T-helper 1 cell treated with Interleukin-12 subunit alpha and Interleukin-12 subunit beta and Interleukin-4 antibody, amounts not matched to agents 30 μg/mL and 1 μg/mL, for 36 hours (primary cell): ENCODE measurements around the gene CRB1.

ENCODE experiments used
- H3K27ac Mint-ChIP-seq: one replicate; pipeline ENCODE4 v1.8.0; 2021; ENCODE audit warnings: mild to moderate bottlenecking, mixed read lengths
- H3K27me3 Mint-ChIP-seq: one replicate; pipeline ENCODE4 v1.8.0; 2021; ENCODE audit warnings: low read depth, mixed read lengths
- H3K36me3 Mint-ChIP-seq: one replicate; pipeline ENCODE4 v1.8.0; 2021; ENCODE audit warnings: low read depth, mixed read lengths
- H3K4me1 Mint-ChIP-seq: one replicate; pipeline ENCODE4 v1.8.0; 2021; ENCODE audit warnings: low read depth, mixed read lengths
- H3K4me3 Mint-ChIP-seq: one replicate; pipeline ENCODE4 v1.8.0; 2021; ENCODE audit warnings: mild to moderate bottlenecking, moderate library complexity, mixed read lengths
- H3K9me3 Mint-ChIP-seq: one replicate; pipeline ENCODE4 v1.8.0; 2021; ENCODE audit warnings: mixed read lengths

CRB1 gene

DNA sequence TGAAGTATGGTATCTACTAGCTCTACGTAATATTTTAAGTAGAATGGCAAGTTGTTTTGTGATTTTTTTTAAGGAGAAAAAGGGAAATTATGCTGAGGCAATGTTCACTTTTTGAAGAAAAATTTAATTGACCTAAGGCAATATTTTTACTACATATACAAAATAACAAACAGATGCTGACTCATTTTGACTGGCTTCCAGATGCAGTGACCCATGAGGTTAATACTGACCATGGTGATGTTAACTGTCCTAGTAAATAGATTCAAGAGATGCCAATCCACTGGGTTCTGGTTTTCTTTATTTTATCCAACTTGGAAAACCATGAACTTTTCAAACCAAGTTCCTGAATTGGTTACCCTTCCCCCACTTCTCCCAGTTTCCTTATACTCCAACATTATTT, 154.9 kb downstream of the CRB1 start:
- no peaks in the 10 kb centered on the region for H3K4me1 Mint-ChIP-seq
- no peaks in the 10 kb centered on the region for H3K9me3 Mint-ChIP-seq
- no peaks in the 10 kb centered on the region for H3K36me3 Mint-ChIP-seq
- peaks cover 8% of the 10 kb centered on the region for H3K27me3 Mint-ChIP-seq
- H3K27ac Mint-ChIP-seq = no peak overlapping the region
- H3K4me3 Mint-ChIP-seq = no peak overlapping the region

DNA sequence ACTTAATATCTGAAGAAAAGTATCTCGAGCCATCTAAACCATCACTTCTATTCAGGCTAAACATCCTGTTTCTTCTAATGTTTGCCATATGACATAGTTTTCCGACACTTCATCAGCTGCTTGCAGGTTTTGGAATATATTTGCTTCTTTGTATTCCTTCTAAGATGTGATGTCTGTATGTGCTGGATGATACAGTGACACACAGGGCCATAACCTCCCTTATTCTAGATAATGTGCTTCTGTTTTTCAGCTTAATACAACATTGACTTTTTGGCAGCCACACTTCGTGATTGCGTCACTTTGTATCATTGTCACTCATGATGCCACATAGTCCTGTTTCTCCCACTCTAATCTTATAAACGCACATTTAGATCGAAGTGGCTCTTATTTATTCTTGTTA, 156.3 kb downstream of the CRB1 start:
- H3K36me3 Mint-ChIP-seq = no peaks in the 10 kb centered on the region
- no peaks in the 10 kb centered on the region for H3K9me3 Mint-ChIP-seq
- no peak overlapping the region for H3K27ac Mint-ChIP-seq

DNA sequence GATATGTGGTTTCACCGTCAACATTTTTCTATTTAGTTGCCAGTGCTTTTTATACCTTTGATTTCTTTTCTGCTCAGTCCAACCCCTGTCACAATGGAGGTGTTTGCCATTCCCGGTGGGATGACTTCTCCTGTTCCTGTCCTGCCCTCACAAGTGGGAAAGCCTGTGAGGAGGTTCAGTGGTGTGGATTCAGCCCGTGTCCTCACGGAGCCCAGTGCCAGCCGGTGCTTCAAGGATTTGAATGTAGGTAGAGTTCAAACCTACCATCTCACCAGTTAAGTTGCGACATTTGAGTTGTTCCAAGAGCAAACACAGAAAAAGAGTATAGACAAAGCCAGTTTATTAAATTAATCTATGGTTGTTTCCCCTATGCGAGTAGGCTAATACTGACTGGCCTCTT, 161.3 kb downstream of the CRB1 start:
- Mint-ChIP-seq H3K4me3 (no peak overlapping the region), H3K27me3 (peaks cover 4% of the 10 kb centered on the region), H3K36me3 (no peaks in the 10 kb centered on the region), H3K27ac (no peak overlapping the region), H3K9me3 (no peaks in the 10 kb centered on the region), H3K4me1 (no peaks in the 10 kb centered on the region)

More for the DNA sequence above, 156.3 kb downstream of the CRB1 start:
- Mint-ChIP-seq H3K27me3 (peaks cover 8% of the 10 kb centered on the region), H3K4me3 (no peak overlapping the region), H3K4me1 (no peaks in the 10 kb centered on the region)

DNA sequence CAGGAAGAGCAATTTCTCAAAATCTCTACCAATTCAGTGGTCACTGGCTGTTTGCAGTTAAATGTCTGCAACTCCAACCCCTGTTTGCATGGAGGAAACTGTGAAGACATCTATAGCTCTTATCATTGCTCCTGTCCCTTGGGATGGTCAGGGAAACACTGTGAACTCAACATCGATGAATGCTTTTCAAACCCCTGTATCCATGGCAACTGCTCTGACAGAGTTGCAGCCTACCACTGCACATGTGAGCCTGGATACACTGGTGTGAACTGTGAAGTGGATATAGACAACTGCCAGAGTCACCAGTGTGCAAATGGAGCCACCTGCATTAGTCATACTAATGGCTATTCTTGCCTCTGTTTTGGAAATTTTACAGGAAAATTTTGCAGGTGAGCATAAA, 167.2 kb downstream of the CRB1 start:
- Mint-ChIP-seq H3K27ac (no peak overlapping the region), H3K27me3 (no peaks in the 10 kb centered on the region), H3K9me3 (no peaks in the 10 kb centered on the region), H3K4me1 (no peaks in the 10 kb centered on the region), H3K4me3 (no peak overlapping the region), H3K36me3 (no peaks in the 10 kb centered on the region)

DNA sequence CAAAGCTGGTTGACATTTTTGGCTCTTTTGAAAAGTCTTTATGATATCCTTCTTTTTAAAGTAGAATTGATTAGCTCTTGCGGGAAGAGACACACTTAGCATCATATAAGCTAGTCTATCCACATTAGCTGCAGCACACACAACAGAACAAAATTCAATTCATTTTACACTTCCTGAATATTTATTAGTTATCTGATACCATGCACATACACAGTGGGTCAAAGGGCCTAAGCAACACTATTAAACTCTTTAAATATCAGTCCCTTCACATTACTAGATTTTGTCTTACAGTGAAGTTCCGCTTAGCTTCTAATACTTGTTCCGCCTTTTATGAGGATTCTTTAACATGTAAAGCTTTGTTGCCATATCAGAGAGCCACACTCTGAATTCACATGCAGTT, 169.5 kb downstream of the CRB1 start:
- Mint-ChIP-seq H3K9me3 (no peaks in the 10 kb centered on the region), H3K27me3 (peaks cover 8% of the 10 kb centered on the region), H3K4me1 (no peaks in the 10 kb centered on the region)

DNA sequence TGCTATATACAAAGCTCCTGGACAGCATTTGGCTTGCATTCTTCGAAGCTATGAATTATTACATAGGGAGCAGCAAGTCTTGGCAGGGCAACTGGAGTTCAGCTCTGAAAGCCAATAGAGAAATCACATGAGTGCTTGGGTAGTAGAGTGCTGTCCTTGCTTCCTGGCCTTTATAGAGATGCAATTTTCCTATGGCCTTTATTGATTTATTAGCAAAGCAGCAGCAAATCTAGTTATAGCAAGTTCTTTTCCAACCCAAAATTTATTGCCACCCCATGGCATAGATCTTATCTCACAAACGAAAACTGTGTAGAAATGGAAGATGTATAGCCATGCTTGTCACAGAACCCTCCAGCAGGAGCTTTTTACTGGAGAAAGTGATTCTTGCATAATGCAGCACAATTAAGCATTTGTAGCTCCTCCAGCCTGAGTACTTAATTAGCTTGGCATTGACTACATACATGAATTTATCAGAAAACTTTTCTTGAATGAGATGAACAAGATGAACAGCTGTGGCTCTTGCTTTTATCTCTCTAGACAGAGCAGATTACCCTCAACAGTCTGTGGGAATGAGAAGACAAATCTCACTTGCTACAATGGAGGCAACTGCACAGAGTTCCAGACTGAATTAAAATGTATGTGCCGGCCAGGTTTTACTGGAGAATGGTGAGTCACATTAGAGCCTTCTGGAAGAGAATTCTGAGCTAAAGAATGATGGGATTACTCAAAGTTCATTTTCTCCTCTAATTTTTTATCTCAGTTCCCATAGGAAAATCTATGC, 170.1 kb downstream of the CRB1 start:
- Mint-ChIP-seq H3K27me3 (peaks cover 8% of the 10 kb centered on the region), H3K4me3 (no peak overlapping the region), H3K36me3 (no peaks in the 10 kb centered on the region), H3K9me3 (no peaks in the 10 kb centered on the region), H3K27ac (no peak overlapping the region), H3K4me1 (no peaks in the 10 kb centered on the region)

More for the DNA sequence above, 169.5 kb downstream of the CRB1 start:
- Mint-ChIP-seq H3K27ac (no peak overlapping the region), H3K36me3 (no peaks in the 10 kb centered on the region), H3K4me3 (no peak overlapping the region)

DNA sequence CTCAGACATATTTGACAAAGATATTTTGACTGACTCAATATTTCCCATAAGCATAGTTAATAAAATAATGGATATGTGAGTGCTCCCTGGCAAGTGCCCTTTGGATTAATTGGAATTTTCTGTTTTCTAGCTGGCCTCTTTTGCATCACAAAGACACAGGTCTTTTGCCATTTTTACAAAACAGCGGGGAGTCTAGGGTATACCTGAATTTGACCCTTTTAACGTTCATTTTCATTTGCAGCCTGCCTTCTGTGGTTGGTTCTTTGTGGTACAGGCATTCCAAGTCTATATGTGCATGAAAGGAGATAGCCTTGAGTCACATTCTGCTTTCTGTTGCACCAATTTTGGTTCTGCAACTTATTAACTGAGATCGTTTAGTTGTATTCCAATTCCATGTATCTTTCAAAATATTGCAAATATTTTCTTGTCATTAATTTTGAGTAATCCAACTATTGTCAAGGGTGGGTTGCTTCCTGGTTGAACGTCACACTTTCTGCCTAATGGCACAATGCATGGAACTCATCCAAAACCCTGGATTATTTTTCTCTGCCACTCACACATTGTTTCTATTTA, 171.7 kb downstream of the CRB1 start:
- H3K4me1 Mint-ChIP-seq = no peaks in the 10 kb centered on the region
- peaks cover 8% of the 10 kb centered on the region for H3K27me3 Mint-ChIP-seq
- H3K4me3 Mint-ChIP-seq = no peak overlapping the region
- no peaks in the 10 kb centered on the region for H3K36me3 Mint-ChIP-seq
- no peaks in the 10 kb centered on the region for H3K9me3 Mint-ChIP-seq
- H3K27ac Mint-ChIP-seq = no peak overlapping the region

DNA sequence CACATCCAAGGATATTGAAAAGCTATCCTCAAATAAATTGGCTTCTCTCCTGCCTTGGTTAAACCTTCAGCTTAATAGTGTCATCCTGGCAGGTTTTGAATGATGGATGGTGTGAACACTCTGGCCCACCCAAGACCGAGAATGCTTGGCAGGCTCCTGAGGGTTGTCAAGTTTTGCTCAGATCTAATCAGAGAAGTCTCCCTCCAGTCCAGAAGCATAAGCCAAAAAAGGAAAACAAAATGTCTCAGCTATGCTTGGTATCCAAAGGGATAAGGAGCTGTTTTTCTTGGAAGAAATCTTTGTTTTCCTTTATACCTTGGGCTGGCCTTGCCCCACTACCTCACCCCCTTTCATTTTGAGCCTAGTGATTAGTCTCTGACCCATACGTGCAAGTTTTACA, 172.7 kb downstream of the CRB1 start:
- Mint-ChIP-seq H3K36me3 (no peaks in the 10 kb centered on the region), H3K4me3 (no peak overlapping the region), H3K4me1 (no peaks in the 10 kb centered on the region)

DNA sequence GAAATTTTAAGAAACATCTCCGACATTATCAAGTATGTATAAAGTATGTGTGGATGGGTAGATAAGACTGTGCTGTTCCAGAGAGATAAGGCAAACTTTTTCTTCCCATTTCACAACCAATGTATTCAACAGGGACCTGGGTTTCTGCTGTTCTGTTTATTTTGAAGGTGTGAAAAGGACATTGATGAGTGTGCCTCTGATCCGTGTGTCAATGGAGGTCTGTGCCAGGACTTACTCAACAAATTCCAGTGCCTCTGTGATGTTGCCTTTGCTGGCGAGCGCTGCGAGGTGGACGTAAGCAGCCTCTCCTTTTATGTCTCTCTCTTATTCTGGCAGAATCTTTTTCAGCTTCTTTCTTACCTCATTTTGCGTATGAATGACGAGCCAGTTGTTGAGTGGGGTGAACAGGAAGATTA, 174.0 kb downstream of the CRB1 start:
- H3K4me1 Mint-ChIP-seq = no peaks in the 10 kb centered on the region
- H3K4me3 Mint-ChIP-seq = no peak overlapping the region
- no peaks in the 10 kb centered on the region for H3K9me3 Mint-ChIP-seq
- H3K36me3 Mint-ChIP-seq = no peaks in the 10 kb centered on the region
- peaks cover 8% of the 10 kb centered on the region for H3K27me3 Mint-ChIP-seq
- H3K27ac Mint-ChIP-seq = no peak overlapping the region

More for the DNA sequence above, 172.7 kb downstream of the CRB1 start:
- Mint-ChIP-seq H3K9me3 (no peaks in the 10 kb centered on the region), H3K27ac (no peak overlapping the region), H3K27me3 (peaks cover 8% of the 10 kb centered on the region)

DNA sequence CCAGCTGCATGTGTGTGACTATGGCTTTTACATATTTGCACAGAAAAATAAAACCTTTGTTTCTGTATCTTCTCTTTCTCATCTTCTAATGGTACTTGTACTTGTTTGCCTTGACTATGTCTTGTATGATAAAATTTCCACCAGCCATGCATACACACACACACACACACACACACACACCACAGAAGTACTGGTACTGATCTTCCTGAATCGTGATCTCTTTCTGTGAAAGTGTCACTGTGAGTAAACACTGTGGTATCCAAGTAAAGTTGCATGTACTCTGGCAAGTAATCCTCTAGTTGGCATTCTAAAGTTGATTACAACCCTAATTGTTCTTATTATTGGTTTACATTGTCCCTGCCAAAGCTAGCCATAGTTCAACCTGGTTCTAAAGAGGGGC, 176.7 kb downstream of the CRB1 start:
- Mint-ChIP-seq H3K27ac (no peak overlapping the region), H3K4me1 (no peaks in the 10 kb centered on the region), H3K36me3 (no peaks in the 10 kb centered on the region), H3K9me3 (no peaks in the 10 kb centered on the region), H3K27me3 (peaks cover 8% of the 10 kb centered on the region), H3K4me3 (no peak overlapping the region)

DNA sequence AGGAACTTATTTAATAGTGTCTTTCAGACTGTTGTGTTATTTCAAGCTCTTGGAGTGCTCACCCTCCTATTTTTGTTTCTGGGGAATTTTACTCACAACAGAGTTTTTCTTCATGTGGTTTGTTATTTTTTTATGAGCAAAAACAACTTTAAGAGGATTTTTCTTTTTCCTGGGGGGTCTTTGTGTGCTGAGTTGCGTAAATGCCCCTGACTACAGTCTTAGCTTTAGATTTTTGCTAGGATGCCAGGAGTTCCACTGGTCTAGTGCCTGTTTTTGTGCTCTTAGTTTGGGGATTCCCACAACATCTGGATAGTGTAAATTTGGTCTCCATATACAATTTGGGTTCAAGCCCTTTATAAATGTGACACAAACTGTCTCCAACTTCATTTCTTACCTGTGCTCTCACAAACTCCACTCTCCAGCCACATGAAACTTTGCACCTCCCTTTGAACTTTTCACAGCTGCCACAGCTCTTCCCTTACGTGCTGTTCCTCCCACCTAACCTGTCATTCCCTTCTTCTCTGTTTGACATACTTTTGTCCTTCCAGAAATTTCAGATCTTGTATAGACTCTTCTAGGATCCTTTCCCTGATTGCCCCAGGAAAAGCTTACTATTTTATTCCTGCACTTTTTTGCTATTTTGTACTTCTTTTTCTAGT, 180.2 kb downstream of the CRB1 start:
- no peaks in the 10 kb centered on the region for H3K4me1 Mint-ChIP-seq
- no peaks in the 10 kb centered on the region for H3K36me3 Mint-ChIP-seq
- no peaks in the 10 kb centered on the region for H3K27me3 Mint-ChIP-seq
- no peaks in the 10 kb centered on the region for H3K9me3 Mint-ChIP-seq
- H3K4me3 Mint-ChIP-seq = no peak overlapping the region
- H3K27ac Mint-ChIP-seq = no peak overlapping the region

DNA sequence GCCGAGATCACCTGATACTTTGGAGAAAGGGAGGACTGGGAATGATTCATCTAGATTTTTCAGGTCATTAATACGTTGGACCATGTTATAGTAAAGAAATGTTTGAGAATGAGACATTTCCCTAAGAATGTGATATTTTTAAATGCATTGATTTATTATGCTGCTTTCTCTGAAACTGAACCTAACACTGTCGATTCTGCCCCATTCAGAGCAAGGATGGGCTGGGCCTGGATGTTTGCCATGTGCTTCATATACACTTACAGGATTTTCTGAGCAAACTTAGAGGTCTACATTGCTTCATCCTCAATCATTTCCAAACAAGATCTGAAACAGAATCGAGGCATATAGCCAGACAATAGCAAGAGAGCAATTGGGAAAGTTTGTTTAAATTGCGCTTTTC, 183.3 kb downstream of the CRB1 start:
- H3K4me3 Mint-ChIP-seq = no peak overlapping the region
- H3K4me1 Mint-ChIP-seq = no peaks in the 10 kb centered on the region
- no peak overlapping the region for H3K27ac Mint-ChIP-seq
- H3K9me3 Mint-ChIP-seq = no peaks in the 10 kb centered on the region
- no peaks in the 10 kb centered on the region for H3K27me3 Mint-ChIP-seq
- H3K36me3 Mint-ChIP-seq = no peaks in the 10 kb centered on the region

DNA sequence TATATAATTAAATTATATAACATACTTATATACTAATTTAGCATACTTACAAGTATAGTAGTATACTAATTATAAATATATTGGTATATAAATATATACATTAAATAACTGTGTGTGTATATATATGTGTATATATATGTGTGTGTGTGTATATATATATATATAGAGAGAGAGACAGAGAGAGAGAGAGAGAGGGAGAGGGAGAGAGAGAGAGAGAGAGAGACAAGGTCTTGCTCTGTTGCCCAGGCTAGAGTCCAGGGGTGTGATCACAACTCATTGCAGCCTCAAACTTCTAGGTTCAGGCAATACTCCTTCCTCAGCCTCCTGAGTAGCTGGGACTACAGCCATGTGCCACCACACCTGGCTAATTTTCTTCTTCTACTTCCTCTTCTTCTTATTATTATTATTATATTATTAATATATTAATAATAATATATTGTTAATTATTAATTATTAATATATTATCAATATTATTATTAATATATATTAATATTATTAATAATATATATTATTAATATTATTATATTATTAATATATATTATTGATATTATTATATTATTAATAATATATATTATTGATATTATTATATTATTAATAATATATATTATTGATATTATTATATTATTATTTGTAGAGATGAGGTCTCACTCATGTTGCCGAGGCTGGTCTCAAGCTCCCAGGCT, 185.5 kb downstream of the CRB1 start:
- Mint-ChIP-seq H3K4me3 (no peak overlapping the region), H3K27me3 (no peaks in the 10 kb centered on the region), H3K27ac (no peak overlapping the region), H3K36me3 (no peaks in the 10 kb centered on the region), H3K4me1 (no peaks in the 10 kb centered on the region), H3K9me3 (no peaks in the 10 kb centered on the region)

DNA sequence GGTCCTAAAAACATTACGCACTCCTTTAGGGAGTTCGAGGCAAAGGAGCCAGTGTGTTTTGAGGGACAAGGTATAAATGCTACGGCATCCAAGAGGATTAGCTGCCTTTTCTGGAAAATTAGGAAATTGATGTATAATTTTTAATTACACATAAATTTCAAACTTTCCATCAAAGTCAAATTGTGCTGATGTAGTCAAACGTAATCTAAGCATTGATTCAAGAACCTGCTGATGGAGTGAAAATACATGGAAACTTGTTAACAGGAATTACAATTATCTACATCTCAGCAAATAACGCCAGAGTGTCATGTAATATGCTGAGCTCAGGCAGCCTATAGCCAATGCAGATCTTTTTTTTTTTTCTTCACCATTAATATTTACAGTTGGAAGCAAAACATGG, 194.5 kb downstream of the CRB1 start:
- H3K9me3 Mint-ChIP-seq = no peaks in the 10 kb centered on the region
- no peak overlapping the region for H3K4me3 Mint-ChIP-seq

DNA sequence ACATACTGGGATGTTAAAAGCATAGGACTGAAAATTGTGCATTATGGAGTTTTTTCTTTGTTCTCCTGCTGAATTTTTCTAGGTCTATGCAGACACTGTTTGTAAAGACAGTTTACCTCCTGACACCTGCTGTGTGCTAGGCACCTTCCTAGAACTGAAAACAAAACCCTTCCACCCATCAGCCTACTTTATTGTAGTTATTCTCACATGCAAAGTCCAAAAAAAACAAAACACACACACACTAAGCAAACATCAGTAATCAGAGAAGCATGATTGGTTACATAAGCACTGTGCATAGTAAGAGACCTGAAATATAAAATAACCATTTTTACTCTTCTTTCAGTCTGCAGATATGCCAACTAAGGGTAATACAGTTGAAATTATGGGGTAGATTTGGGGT, 195.1 kb downstream of the CRB1 start:
- Mint-ChIP-seq H3K9me3 (no peaks in the 10 kb centered on the region), H3K4me1 (no peaks in the 10 kb centered on the region), H3K27ac (no peak overlapping the region), H3K36me3 (no peaks in the 10 kb centered on the region), H3K27me3 (peaks cover 5% of the 10 kb centered on the region), H3K4me3 (no peak overlapping the region)

More for the DNA sequence above, 194.5 kb downstream of the CRB1 start:
- no peaks in the 10 kb centered on the region for H3K4me1 Mint-ChIP-seq
- no peaks in the 10 kb centered on the region for H3K36me3 Mint-ChIP-seq
- no peak overlapping the region for H3K27ac Mint-ChIP-seq
- H3K27me3 Mint-ChIP-seq = peaks cover 5% of the 10 kb centered on the region
